Prostate gland (tissue), 2 donors: ENCODE measurements around the gene TEAD2.

Experiments used
- POLR2AphosphoS5 ChIP-seq: sonication (generic); formaldehyde crosslinking; IDR thresholded peaks from one replicate; pipeline ENCODE4 v1.6.1; 2017; ENCODE audit warnings: antibody characterized with exemption
- TF ChIP-seq, protein P1 (sequence below), 4 experiments: fragments of 200-600 bp in 2 of 4; fragments of 450-650 bp in 2 of 4; sonication (generic) in 2 of 4; IDR thresholded peaks; 1 replicate in 3 of 4; 2 replicates in 1 of 4; pipeline ENCODE4 v1.5.1; 2016 to 2019; ENCODE audit warnings: antibody characterized with exemption in 4 of 4, mild to moderate bottlenecking in 2 of 4, moderate library complexity in 2 of 4

DNA sequence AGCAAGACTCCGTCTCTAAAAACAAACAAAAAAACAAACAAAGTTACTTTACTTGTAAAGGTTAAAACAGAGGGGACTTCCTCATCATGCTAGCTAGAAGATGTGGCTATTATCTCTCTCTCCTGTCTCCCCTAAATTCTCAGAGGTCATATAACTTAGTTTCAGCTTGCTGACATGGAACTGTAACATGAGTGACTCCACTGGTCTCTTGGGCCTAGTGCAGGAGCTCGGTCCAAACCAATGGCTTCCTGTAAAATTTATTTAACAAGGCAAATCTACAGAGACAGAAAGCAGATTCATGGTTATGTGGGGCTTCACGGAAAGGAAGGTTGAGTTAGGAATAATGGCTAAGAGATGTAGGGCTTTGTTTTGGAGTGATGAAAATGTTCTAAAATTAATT is 16.3 kb upstream of the TEAD2 start:
- TF ChIP-seq, protein P1, sequence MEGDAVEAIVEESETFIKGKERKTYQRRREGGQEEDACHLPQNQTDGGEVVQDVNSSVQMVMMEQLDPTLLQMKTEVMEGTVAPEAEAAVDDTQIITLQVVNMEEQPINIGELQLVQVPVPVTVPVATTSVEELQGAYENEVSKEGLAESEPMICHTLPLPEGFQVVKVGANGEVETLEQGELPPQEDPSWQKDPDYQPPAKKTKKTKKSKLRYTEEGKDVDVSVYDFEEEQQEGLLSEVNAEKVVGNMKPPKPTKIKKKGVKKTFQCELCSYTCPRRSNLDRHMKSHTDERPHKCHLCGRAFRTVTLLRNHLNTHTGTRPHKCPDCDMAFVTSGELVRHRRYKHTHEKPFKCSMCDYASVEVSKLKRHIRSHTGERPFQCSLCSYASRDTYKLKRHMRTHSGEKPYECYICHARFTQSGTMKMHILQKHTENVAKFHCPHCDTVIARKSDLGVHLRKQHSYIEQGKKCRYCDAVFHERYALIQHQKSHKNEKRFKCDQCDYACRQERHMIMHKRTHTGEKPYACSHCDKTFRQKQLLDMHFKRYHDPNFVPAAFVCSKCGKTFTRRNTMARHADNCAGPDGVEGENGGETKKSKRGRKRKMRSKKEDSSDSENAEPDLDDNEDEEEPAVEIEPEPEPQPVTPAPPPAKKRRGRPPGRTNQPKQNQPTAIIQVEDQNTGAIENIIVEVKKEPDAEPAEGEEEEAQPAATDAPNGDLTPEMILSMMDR (IDR thresholded peaks at IDR 0.05): no peak
- no peak for TF ChIP-seq POLR2AphosphoS5
